Gastroesophageal sphincter (tissue), 4 donors: Measurements from ENCODE around the gene FHDC1. TPM values are rescaled to one million over a fixed set of nuclear protein-coding genes. Genes with fewer than 3 reads are reported as not detected.

ENCODE experiments used
- ATAC-seq: fragments of 150-250 bp; one replicate; pipeline ENCODE4 v1.9.1; 2016; ENCODE audit warnings: mild to moderate bottlenecking, moderate library complexity
- H3K27ac ChIP-seq, 4 donors: fragments of 200-600 bp; sonication (generic) in 3 of 4; 1 replicate in 3 of 4; 2 replicates in 1 of 4; pipeline ENCODE4 v1.5.1; 2016 to 2019
- H3K27me3 ChIP-seq: fragments of 200-600 bp; sonication (generic); one replicate; pipeline ENCODE4 v1.5.1; 2019
- H3K36me3 ChIP-seq, 2 donors: fragments of 200-600 bp; sonication (generic); one replicate each; pipeline ENCODE4 v1.5.1; 2019; ENCODE audit warnings: control low read depth in 1 of 2
- H3K4me1 ChIP-seq, 3 donors: fragments of 200-600 bp; sonication (generic); 1 replicate in 2 of 3; 2 replicates in 1 of 3; pipeline ENCODE4 v1.5.1; 2016 to 2019; ENCODE audit warnings: control low read depth in 2 of 3
- H3K4me3 ChIP-seq, 2 donors: fragments of 200-600 bp; sonication (generic); one replicate each; pipeline ENCODE4 v1.5.1; 2019; ENCODE audit warnings: mild to moderate bottlenecking in 1 of 2, moderate library complexity in 1 of 2
- H3K9me3 ChIP-seq, 3 donors: fragments of 200-600 bp; sonication (generic); one replicate each; pipeline ENCODE4 v1.5.1; 2017 to 2019; ENCODE audit warnings: control low read depth in 2 of 3
- EP300 ChIP-seq: sonication (generic); formaldehyde crosslinking; IDR thresholded peaks from one replicate; pipeline ENCODE4 v1.6.1; 2017; ENCODE audit warnings: antibody characterized with exemption, mild to moderate bottlenecking
- POLR2A ChIP-seq, 2 donors: fragments of 450-650 bp; IDR thresholded peaks; one replicate each; pipeline ENCODE4 v1.6.1; 2017; ENCODE audit warnings: antibody characterized with exemption in 2 of 2, mild to moderate bottlenecking in 2 of 2, moderate library complexity in 1 of 2
- POLR2AphosphoS5 ChIP-seq: sonication (generic); formaldehyde crosslinking; IDR thresholded peaks from one replicate; pipeline ENCODE4 v1.6.1; 2017; ENCODE audit warnings: antibody characterized with exemption
- WGBS, 2 donors: methylation state at CpG; one replicate each; pipeline ENCODE4 v1.1.5; 2018; ENCODE audit warnings: low coverage in 1 of 2; 5-methylcytosine and 5-hydroxymethylcytosine counted together
- total RNA-seq, 4 donors: library from RNA; depleted of rRNA; stranded (reverse); fragments of >200 nt; gene quantifications; one replicate each; pipeline ENCODE4 v1.1.0, GENCODE V29; 2016
- TF ChIP-seq, protein P1 (sequence below), 4 experiments: fragments of 200-600 bp in 2 of 4; fragments of 450-650 bp in 2 of 4; sonication (generic) in 1 of 4; IDR thresholded peaks; one replicate each; pipeline ENCODE4 v1.5.1; 2017 to 2019; ENCODE audit warnings: antibody characterized with exemption in 4 of 4, mild to moderate bottlenecking in 2 of 4, moderate library complexity in 2 of 4

The FHDC1 gene
- total RNA-seq, 4 donors from 2014 or later: 0.62 to 1.8 (median 1.3) TPM

DNA sequence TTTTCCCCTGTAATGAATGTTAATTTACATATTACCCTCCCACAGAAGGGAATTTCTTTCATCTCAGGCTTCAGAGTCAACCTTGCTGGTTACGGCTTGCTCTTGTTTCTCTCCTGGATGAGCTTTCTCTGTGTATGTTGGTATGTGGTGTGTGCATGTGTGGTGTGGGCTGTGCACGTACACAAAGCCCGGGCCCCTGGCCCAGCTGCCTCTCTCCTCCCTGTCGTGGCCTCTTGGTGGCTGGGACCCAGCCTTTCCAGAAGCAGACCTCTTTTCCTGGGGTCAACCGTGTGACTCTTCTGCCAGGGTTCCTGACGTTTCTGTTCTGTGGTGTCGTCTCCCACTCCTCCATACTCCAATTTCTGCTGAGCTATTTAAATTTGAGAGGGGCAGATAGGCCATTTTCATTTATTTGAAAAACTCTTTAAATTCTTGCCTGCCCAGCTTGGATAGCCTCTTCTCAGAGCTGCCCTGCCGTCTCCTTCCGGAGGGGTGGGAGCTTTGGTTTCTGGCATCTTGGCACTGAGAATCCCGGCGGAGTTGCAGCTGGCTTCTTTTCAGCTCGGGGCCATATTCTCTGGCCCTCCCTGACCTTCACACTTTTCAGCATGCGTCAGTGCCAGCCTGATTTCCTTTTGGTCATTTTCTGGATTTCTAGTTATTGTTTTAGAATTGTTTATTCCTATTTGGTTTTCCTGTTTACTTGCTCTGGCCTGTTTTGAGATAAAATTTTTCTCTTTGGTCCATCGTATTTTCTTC is 25.1 kb downstream of the FHDC1 start:
- H3K27ac ChIP-seq: peak overlapping the region in 1 of 4 donors; percentile 39

DNA sequence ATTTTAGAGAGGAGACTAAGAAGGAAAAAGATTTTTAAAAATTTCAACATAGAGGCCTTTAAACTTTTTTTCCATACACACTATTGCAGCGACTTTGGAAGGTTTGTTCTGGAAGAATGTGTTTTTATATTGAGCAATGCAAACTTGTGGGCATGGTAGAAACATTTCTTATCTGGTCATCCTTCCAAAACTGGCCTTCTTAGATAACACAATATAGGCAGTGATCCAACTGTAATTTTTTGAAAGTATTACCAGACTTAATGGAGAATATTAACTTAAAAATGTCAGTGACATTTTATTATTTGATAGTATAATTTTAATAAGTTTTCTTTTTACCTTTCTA is 25.6 kb downstream of the FHDC1 start:
- peaks cover 0 to 19% (median 5%) of the 10 kb centered on the region in 3 donors for H3K4me1 ChIP-seq
- no peak overlapping the region for H3K4me3 ChIP-seq
- H3K9me3 ChIP-seq: no peaks in the 10 kb centered on the region
- WGBS, 2 donors: 55 to 82% methylated on average over 1 of the region's 1 CpG
- H3K27me3 ChIP-seq: no peaks in the 10 kb centered on the region
- H3K27ac ChIP-seq: no peak overlapping the region
- no peaks in the 10 kb centered on the region for H3K36me3 ChIP-seq
- peak; percentile 37 for ATAC-seq
- TF ChIP-seq EP300: no peak
- TF ChIP-seq POLR2A (IDR thresholded peaks at IDR 0.05): no peak
- TF ChIP-seq POLR2AphosphoS5: no peak
- TF ChIP-seq, protein P1, sequence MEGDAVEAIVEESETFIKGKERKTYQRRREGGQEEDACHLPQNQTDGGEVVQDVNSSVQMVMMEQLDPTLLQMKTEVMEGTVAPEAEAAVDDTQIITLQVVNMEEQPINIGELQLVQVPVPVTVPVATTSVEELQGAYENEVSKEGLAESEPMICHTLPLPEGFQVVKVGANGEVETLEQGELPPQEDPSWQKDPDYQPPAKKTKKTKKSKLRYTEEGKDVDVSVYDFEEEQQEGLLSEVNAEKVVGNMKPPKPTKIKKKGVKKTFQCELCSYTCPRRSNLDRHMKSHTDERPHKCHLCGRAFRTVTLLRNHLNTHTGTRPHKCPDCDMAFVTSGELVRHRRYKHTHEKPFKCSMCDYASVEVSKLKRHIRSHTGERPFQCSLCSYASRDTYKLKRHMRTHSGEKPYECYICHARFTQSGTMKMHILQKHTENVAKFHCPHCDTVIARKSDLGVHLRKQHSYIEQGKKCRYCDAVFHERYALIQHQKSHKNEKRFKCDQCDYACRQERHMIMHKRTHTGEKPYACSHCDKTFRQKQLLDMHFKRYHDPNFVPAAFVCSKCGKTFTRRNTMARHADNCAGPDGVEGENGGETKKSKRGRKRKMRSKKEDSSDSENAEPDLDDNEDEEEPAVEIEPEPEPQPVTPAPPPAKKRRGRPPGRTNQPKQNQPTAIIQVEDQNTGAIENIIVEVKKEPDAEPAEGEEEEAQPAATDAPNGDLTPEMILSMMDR (IDR thresholded peaks at IDR 0.05): no peak

More for the DNA sequence above, 25.1 kb downstream of the FHDC1 start:
- Histone ChIP-seq H3K36me3 (no peaks in the 10 kb centered on the region), H3K27me3 (no peaks in the 10 kb centered on the region), H3K4me3 (no peak overlapping the region), H3K4me1 (peaks cover 0 to 23% (median 8%) of the 10 kb centered on the region in 3 donors), H3K9me3 (no peaks in the 10 kb centered on the region)
- TF ChIP-seq EP300 (no peak), POLR2AphosphoS5 (no peak), POLR2A (IDR thresholded peaks at IDR 0.05) (no peak)
- TF ChIP-seq, protein P1 (IDR thresholded peaks at IDR 0.05): no peak
- 57 to 77% methylated on average over 8 to 14 of the region's 14 CpGs for WGBS, 2 donors
- no peak for ATAC-seq

DNA sequence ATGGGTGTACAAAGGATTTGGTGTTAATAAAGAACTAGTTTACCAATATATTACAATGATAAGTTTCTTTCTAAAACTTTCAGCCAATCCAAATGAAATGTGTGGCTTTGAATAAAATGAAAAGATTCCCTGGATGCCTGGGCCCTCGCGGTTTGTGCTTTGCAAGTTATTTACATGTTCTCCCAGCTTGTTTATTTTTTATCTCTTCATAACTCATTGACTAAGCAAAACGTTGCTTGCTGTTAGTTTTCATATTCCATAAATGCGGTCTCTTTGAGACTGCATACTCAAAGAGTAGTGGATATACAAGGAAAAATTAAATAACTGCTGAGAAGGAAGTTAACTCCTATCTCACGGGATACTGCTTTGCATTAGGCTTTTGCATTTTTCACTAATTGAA is 26.0 kb downstream of the FHDC1 start:
- 73 to 74% methylated on average over 5 of the region's 5 CpGs for WGBS, 2 donors
- ATAC-seq: no peak
- TF ChIP-seq EP300: no peak
- TF ChIP-seq POLR2AphosphoS5: no peak
- TF ChIP-seq POLR2A (IDR thresholded peaks at IDR 0.05): no peak
- TF ChIP-seq, protein P1 (IDR thresholded peaks at IDR 0.05): no peak

DNA sequence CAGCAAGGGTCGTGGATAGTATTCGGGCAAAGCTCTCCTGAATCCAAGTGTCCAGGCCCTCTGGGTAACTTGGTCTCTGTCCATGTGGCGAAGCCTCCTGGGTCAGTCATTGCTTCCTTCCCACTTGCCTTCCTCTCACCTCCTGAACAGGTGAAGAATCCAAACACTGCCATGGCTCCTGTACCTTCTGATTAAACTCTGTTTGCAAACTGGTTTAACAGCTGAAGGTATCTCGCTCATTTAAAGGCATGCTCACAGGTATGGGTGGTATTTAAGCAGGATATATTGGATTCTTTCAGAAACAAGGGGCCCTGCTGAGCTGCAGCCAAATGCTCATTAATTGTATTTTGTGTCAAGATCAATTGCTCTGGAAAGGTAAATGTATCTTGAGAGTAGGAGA is 28.2 kb downstream of the FHDC1 start:
- Histone ChIP-seq H3K4me3 (no peak overlapping the region), H3K36me3 (peaks cover 0 to 8% of the 10 kb centered on the region in 2 donors), H3K27ac (no peak overlapping the region), H3K9me3 (no peaks in the 10 kb centered on the region), H3K27me3 (no peaks in the 10 kb centered on the region), H3K4me1 (peaks cover 0 to 5% (median 4%) of the 10 kb centered on the region in 3 donors)
- no peak for ATAC-seq
- TF ChIP-seq EP300 (no peak), POLR2A (IDR thresholded peaks at IDR 0.05) (no peak), POLR2AphosphoS5 (no peak)
- TF ChIP-seq, protein P1 (IDR thresholded peaks at IDR 0.05): no peak
- WGBS, 2 donors: 93 to 98% methylated on average over 2 to 4 of the region's 4 CpGs

More for the DNA sequence above, 26.0 kb downstream of the FHDC1 start:
- Histone ChIP-seq H3K9me3 (no peaks in the 10 kb centered on the region), H3K36me3 (no peaks in the 10 kb centered on the region), H3K4me1 (peaks cover 0 to 15% (median 4%) of the 10 kb centered on the region in 3 donors), H3K27me3 (no peaks in the 10 kb centered on the region), H3K27ac (no peak overlapping the region), H3K4me3 (no peak overlapping the region)

DNA sequence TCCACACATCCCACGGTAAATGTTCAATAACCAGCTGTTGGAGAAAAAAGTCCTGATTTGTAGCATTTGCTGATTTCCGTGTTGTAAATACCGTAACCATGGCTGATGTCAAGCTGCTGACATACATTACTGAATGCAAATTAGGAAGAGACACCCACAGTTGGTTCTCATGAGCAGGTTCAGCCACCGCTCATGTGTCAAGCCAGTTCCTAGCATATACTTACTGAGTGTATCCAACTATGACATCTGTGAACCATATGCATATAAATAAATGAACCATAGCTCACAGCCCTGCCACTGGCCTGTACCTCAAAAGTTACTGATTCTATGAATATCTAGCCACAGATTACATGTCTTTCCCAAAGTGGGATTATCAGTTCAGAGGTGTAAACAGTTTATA is 29.5 kb downstream of the FHDC1 start:
- 84 to 86% methylated on average over 4 of the region's 4 CpGs for WGBS, 2 donors
- Histone ChIP-seq H3K36me3 (peaks cover 0 to 8% of the 10 kb centered on the region in 2 donors), H3K27me3 (no peaks in the 10 kb centered on the region), H3K4me3 (no peak overlapping the region), H3K27ac (no peak overlapping the region), H3K9me3 (no peaks in the 10 kb centered on the region), H3K4me1 (peaks cover 0 to 5% (median 4%) of the 10 kb centered on the region in 3 donors)
- TF ChIP-seq POLR2A (IDR thresholded peaks at IDR 0.05) (no peak), POLR2AphosphoS5 (no peak), EP300 (no peak)
- TF ChIP-seq, protein P1 (IDR thresholded peaks at IDR 0.05): no peak
- no peak for ATAC-seq
